H9 (cell line): ENCODE measurements around the gene MFRP. TPM values are rescaled to one million over a fixed set of nuclear protein-coding genes. Genes with fewer than 3 reads are reported as not detected.
A peak's percentile ranks its signal among the peaks of the same experiment; 100 is the strongest.

Experiments
- DNase-seq: peaks from one replicate; pipeline ENCODE4 v3.0.0-alpha.2; 2017
- H2AFZ ChIP-seq: one replicate; pipeline ENCODE4 v1.6.1; 2013; ENCODE audit warnings: mild to moderate bottlenecking, low read length, control low read depth, moderate library complexity
- H2AK5ac ChIP-seq: 2 replicates; pipeline ENCODE4 v1.6.1; 2013; ENCODE audit warnings: low read length, control low read depth, mixed read lengths; ENCODE audit not compliant: insufficient read length
- H2BK120ac ChIP-seq: one replicate; pipeline ENCODE4 v1.6.1; 2013; ENCODE audit warnings: low read depth, mild to moderate bottlenecking, low read length, control low read depth, inconsistent platforms; ENCODE audit not compliant: poor library complexity, severe bottlenecking
- H2BK12ac ChIP-seq: 2 replicates; pipeline ENCODE4 v1.6.1; 2013; ENCODE audit warnings: low read length, control low read depth, mixed read lengths, low read depth; ENCODE audit not compliant: insufficient read length
- H2BK15ac ChIP-seq: 2 replicates; pipeline ENCODE4 v1.6.1; 2013; ENCODE audit warnings: low read depth, low read length, control low read depth
- H2BK20ac ChIP-seq: one replicate; pipeline ENCODE4 v1.6.1; 2013; ENCODE audit warnings: low read depth, mild to moderate bottlenecking, low read length, control low read depth, inconsistent platforms; ENCODE audit not compliant: poor library complexity, severe bottlenecking
- H2BK5ac ChIP-seq: 2 replicates; pipeline ENCODE4 v1.6.1; 2013; ENCODE audit warnings: low read length, control low read depth, mixed read lengths; ENCODE audit not compliant: insufficient read length
- H3K14ac ChIP-seq: 2 replicates; pipeline ENCODE4 v1.6.1; 2013; ENCODE audit warnings: low read length, control low read depth; ENCODE audit not compliant: insufficient read depth
- H3K18ac ChIP-seq: 2 replicates; pipeline ENCODE4 v1.6.1; 2013; ENCODE audit warnings: low read depth, mild to moderate bottlenecking, mixed read lengths, low read length, control low read depth; ENCODE audit not compliant: insufficient read length
- H3K23ac ChIP-seq: 2 replicates; pipeline ENCODE4 v1.6.1; 2013; ENCODE audit warnings: low read length, control low read depth, mixed read lengths, low read depth; ENCODE audit not compliant: insufficient read length
- H3K23me2 ChIP-seq: 2 replicates; pipeline ENCODE4 v1.6.1; 2013; ENCODE audit warnings: low read depth, mild to moderate bottlenecking, mixed read lengths, low read length, control low read depth; ENCODE audit not compliant: insufficient read length, poor library complexity, severe bottlenecking
- H3K27ac ChIP-seq: 2 replicates; pipeline ENCODE4 v1.5.1; 2013; ENCODE audit warnings: low read length, control low read depth, mixed read lengths, low read depth; ENCODE audit not compliant: insufficient read length
- H3K27me3 ChIP-seq: 2 replicates; pipeline ENCODE4 v1.6.1; 2013; ENCODE audit warnings: low read length, control low read depth, inconsistent platforms; ENCODE audit not compliant: insufficient read depth
- H3K4ac ChIP-seq: 2 replicates; pipeline ENCODE4 v1.6.1; 2013; ENCODE audit warnings: low read depth, mild to moderate bottlenecking, control low read depth, inconsistent platforms, low read length, moderate library complexity
- H3K4me1 ChIP-seq: 2 replicates; pipeline ENCODE4 v1.6.1; 2013; ENCODE audit warnings: low read length, control low read depth, inconsistent platforms; ENCODE audit not compliant: insufficient read depth
- H3K4me2 ChIP-seq: 2 replicates; pipeline ENCODE4 v1.6.1; 2013; ENCODE audit warnings: low read length, control low read depth, mixed read lengths; ENCODE audit not compliant: insufficient read length, insufficient read depth
- H3K56ac ChIP-seq: 2 replicates; pipeline ENCODE4 v1.6.1; 2013; ENCODE audit warnings: low read depth, mild to moderate bottlenecking, mixed read lengths, low read length, control low read depth; ENCODE audit not compliant: insufficient read length
- H3K79me1 ChIP-seq: 2 replicates; pipeline ENCODE4 v1.6.1; 2013; ENCODE audit warnings: low read depth, mild to moderate bottlenecking, moderate library complexity, low read length, control low read depth, inconsistent platforms; ENCODE audit not compliant: insufficient read depth, poor library complexity, severe bottlenecking
- H3K79me2 ChIP-seq: 2 replicates; pipeline ENCODE4 v1.6.1; 2013; ENCODE audit warnings: low read length, control low read depth, inconsistent platforms; ENCODE audit not compliant: insufficient read depth
- H3K9ac ChIP-seq: 2 replicates; pipeline ENCODE4 v1.6.1; 2013; ENCODE audit warnings: low read length, control low read depth, mixed read lengths; ENCODE audit not compliant: insufficient read length; ENCODE audit errors: extremely low read depth
- H3K9me3 ChIP-seq: one replicate; pipeline ENCODE4 v1.6.1; 2013; ENCODE audit warnings: low read depth, low read length, inconsistent platforms; ENCODE audit not compliant: control insufficient read depth
- H3T11ph ChIP-seq: one replicate; pipeline ENCODE4 v1.6.1; 2013; ENCODE audit warnings: mild to moderate bottlenecking, low read length, control low read depth, inconsistent platforms
- H4K20me1 ChIP-seq: one replicate; pipeline ENCODE4 v1.6.1; 2013; ENCODE audit not compliant: control insufficient read depth, insufficient read length, insufficient read depth
- H4K5ac ChIP-seq: 2 replicates; pipeline ENCODE4 v1.6.1; 2013; ENCODE audit warnings: low read depth, mild to moderate bottlenecking, mixed read lengths, low read length, control low read depth; ENCODE audit not compliant: insufficient read length
- H4K8ac ChIP-seq: replicated peaks from 2 replicates; pipeline ENCODE4 v1.6.1; 2013; ENCODE audit warnings: low read length, control low read depth, mixed read lengths, low read depth; ENCODE audit not compliant: insufficient read length
- H4K91ac ChIP-seq: 2 replicates; pipeline ENCODE4 v1.6.1; 2013; ENCODE audit warnings: low read depth, mild to moderate bottlenecking, moderate library complexity, mixed read lengths, low read length, control low read depth; ENCODE audit not compliant: insufficient read length
- H3K27ac Mint-ChIP-seq, 3 experiments: 2 replicates in 2 of 3; 3 replicates in 1 of 3; pipeline ENCODE4 v1.8.0; 2020 to 2021; ENCODE audit warnings: mixed read lengths in 3 of 3, mild to moderate bottlenecking in 1 of 3, moderate library complexity in 1 of 3
- H3K27me3 Mint-ChIP-seq: 2 replicates; pipeline ENCODE4 v1.8.0; 2021; ENCODE audit warnings: low read depth, mild to moderate bottlenecking, moderate library complexity, mixed read lengths
- H3K36me3 Mint-ChIP-seq, 3 experiments: 2 replicates in 2 of 3; 3 replicates in 1 of 3; pipeline ENCODE4 v1.8.0; 2020 to 2021; ENCODE audit warnings: low read depth in 3 of 3, mixed read lengths in 3 of 3; ENCODE audit not compliant: insufficient read depth in 1 of 3
- H3K4me1 Mint-ChIP-seq, 2 experiments: 2 replicates each; pipeline ENCODE4 v1.8.0; 2020; ENCODE audit warnings: mixed read lengths in 2 of 2
- H3K4me3 Mint-ChIP-seq, 2 experiments: 2 replicates in 1 of 2; 3 replicates in 1 of 2; pipeline ENCODE4 v1.8.0; 2020 to 2021; ENCODE audit warnings: mild to moderate bottlenecking in 2 of 2, mixed read lengths in 2 of 2, moderate library complexity in 1 of 2
- H3K9me3 Mint-ChIP-seq, 2 experiments: 2 replicates in 1 of 2; 3 replicates in 1 of 2; pipeline ENCODE4 v1.8.0; 2020; ENCODE audit warnings: mild to moderate bottlenecking in 2 of 2, mixed read lengths in 2 of 2, moderate library complexity in 1 of 2
- CTCF ChIP-seq: fragments of 200-600 bp; sonication (generic); conservative IDR thresholded peaks from 3 replicates; pipeline ENCODE4 v1.8.0; 2021; ENCODE audit warnings: antibody characterized with exemption, mild to moderate bottlenecking
- WGBS: extraction: QIAGEN DNeasy Blood & Tissue Kit; methylation state at CpG from one replicate; pipeline ENCODE4 v1.1.7; 2013; ENCODE audit warnings: missing lambda C conversion rate, low lambda C conversion rate, mixed read lengths; ENCODE audit not compliant: insufficient read length; ENCODE audit errors: extremely low coverage; 5-methylcytosine and 5-hydroxymethylcytosine counted together
- total RNA-seq: library from RNA; stranded (reverse); gene quantifications from 2 replicates; pipeline ENCODE4 v1.2.1, GENCODE V29; 2021

Gene MFRP
- total RNA-seq, 1 experiment from 2014 or later: not detected

- Histone ChIP-seq H3K27ac (no peak overlapping the region), H3K27me3 (peaks cover 16% of the 10 kb centered on the region), H3K4me1 (no peaks in the 10 kb centered on the region; the same call in 1 of the 2 replicates), H3K79me2 (no peaks in the 10 kb centered on the region), H2BK15ac (no peak overlapping the region), H4K91ac (no peak overlapping the region), H4K5ac (no peak overlapping the region), H3K79me1 (no peaks in the 10 kb centered on the region), H3K9ac (no peak overlapping the region), H3K18ac (no peak overlapping the region), H3K4me2 (peak overlapping the region; percentile 56), H2AK5ac (no peak overlapping the region), H3T11ph (no peak overlapping the region), H3K14ac (no peak overlapping the region), H4K8ac (no peak overlapping the region), H4K20me1 (no peaks in the 10 kb centered on the region), H2AFZ (no peak overlapping the region), H3K23ac (no peak overlapping the region), H3K4ac (no peak overlapping the region), H3K56ac (no peak overlapping the region), H2BK120ac (no peak overlapping the region), H2BK12ac (no peak overlapping the region), H3K23me2 (peaks cover 19% of the 10 kb centered on the region), H2BK5ac (no peak overlapping the region), H2BK20ac (no peak overlapping the region), H3K9me3 (no peaks in the 10 kb centered on the region)
- H3K4me3 Mint-ChIP-seq: peak overlapping the region; percentile 52 to 71
- H3K36me3 Mint-ChIP-seq: peaks cover 3 to 10% (median 8%) of the 10 kb centered on the region in 3 experiments; a peak in 6 of 7 replicates
- TF ChIP-seq CTCF: no peak
- peaks cover 71% of the 10 kb centered on the region for H3K27me3 Mint-ChIP-seq
- no peaks in the 10 kb centered on the region; a peak in 1 of 5 replicates for H3K9me3 Mint-ChIP-seq
- no CpG with 5 or more reads among the region's 16 CpGs for WGBS
- peak; percentile 72 for DNase-seq
- peaks cover 33 to 47% of the 10 kb centered on the region in 2 experiments for H3K4me1 Mint-ChIP-seq
- no peak overlapping the region for H3K27ac Mint-ChIP-seq
These were observed 5.1 kb downstream of the MFRP start for GRCh38 chr11:119341222-119342022.
